ENCODE measurements around the gene ARRDC3. TPM values are rescaled to one million over a fixed set of nuclear protein-coding genes. Genes with fewer than 3 reads are reported as not detected.

ARRDC3 gene
- polyA plus RNA-seq, 1 donor from 2014 or later = 297 TPM

DNA sequence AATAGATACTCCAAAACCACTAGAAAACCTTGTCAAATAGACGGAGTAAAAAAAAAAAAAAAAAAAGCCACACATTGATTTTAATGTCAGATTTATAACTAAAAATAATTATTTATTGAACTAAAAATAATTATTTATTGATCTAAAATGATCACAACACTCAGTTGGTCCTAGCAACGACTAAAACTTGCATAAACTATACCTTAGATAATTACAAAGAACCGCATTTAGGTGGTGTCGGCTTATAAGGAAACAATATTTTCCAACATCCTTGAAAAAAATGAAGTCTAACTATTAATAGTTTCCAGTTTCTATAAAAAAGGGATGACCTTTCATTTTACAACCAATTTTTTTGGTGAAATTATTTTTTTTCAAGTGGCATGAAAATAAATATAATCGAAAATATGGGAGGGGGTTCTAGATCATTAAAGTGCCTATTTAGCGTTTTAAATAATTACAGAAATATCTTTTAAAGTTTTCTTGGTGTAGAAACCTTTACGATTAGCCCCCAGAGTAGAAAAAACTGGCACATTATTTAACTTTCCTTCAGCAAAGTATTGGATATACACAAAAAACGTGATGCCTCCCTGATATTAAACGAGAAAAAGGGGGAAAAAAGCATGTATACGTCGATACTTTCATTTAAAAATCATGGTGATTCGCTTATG, 3.7 kb downstream of the ARRDC3 start:
- H3K79me2 ChIP-seq (replicated peaks; ENCODE audit: insufficient read depth, low read length) = peaks cover 85% of the 10 kb centered on the region
- TF ChIP-seq SMC3 (conservative IDR thresholded peaks at IDR 0.05; ENCODE audit: poor library complexity) = no peak
- TF ChIP-seq, protein P1, sequence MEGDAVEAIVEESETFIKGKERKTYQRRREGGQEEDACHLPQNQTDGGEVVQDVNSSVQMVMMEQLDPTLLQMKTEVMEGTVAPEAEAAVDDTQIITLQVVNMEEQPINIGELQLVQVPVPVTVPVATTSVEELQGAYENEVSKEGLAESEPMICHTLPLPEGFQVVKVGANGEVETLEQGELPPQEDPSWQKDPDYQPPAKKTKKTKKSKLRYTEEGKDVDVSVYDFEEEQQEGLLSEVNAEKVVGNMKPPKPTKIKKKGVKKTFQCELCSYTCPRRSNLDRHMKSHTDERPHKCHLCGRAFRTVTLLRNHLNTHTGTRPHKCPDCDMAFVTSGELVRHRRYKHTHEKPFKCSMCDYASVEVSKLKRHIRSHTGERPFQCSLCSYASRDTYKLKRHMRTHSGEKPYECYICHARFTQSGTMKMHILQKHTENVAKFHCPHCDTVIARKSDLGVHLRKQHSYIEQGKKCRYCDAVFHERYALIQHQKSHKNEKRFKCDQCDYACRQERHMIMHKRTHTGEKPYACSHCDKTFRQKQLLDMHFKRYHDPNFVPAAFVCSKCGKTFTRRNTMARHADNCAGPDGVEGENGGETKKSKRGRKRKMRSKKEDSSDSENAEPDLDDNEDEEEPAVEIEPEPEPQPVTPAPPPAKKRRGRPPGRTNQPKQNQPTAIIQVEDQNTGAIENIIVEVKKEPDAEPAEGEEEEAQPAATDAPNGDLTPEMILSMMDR (IDR thresholded peaks at IDR 0.05; ENCODE audit: poor library complexity, severe bottlenecking) = no peak
- TF ChIP-seq RAD21 (conservative IDR thresholded peaks at IDR 0.05) = no peak
- TF ChIP-seq EZH2 (IDR thresholded peaks at IDR 0.05; ENCODE audit: borderline replicate concordance, insufficient read depth, low read length, poor library complexity, severe bottlenecking) = no peak
- TF ChIP-seq, protein P2, sequence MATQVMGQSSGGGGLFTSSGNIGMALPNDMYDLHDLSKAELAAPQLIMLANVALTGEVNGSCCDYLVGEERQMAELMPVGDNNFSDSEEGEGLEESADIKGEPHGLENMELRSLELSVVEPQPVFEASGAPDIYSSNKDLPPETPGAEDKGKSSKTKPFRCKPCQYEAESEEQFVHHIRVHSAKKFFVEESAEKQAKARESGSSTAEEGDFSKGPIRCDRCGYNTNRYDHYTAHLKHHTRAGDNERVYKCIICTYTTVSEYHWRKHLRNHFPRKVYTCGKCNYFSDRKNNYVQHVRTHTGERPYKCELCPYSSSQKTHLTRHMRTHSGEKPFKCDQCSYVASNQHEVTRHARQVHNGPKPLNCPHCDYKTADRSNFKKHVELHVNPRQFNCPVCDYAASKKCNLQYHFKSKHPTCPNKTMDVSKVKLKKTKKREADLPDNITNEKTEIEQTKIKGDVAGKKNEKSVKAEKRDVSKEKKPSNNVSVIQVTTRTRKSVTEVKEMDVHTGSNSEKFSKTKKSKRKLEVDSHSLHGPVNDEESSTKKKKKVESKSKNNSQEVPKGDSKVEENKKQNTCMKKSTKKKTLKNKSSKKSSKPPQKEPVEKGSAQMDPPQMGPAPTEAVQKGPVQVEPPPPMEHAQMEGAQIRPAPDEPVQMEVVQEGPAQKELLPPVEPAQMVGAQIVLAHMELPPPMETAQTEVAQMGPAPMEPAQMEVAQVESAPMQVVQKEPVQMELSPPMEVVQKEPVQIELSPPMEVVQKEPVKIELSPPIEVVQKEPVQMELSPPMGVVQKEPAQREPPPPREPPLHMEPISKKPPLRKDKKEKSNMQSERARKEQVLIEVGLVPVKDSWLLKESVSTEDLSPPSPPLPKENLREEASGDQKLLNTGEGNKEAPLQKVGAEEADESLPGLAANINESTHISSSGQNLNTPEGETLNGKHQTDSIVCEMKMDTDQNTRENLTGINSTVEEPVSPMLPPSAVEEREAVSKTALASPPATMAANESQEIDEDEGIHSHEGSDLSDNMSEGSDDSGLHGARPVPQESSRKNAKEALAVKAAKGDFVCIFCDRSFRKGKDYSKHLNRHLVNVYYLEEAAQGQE (IDR thresholded peaks at IDR 0.05; ENCODE audit: borderline replicate concordance) = no peak
- TF ChIP-seq POLR2AphosphoS5 (IDR thresholded peaks at IDR 0.05) = no peak
- no peak for TF ChIP-seq EP300 (conservative IDR thresholded peaks at IDR 0.05; ENCODE audit: poor library complexity, severe bottlenecking)
- no peak for TF ChIP-seq TAF1 (IDR thresholded peaks at IDR 0.05; ENCODE audit: low read depth)
- no peak for TF ChIP-seq MXI1 (conservative IDR thresholded peaks at IDR 0.05; ENCODE audit: poor library complexity, severe bottlenecking)

DNA sequence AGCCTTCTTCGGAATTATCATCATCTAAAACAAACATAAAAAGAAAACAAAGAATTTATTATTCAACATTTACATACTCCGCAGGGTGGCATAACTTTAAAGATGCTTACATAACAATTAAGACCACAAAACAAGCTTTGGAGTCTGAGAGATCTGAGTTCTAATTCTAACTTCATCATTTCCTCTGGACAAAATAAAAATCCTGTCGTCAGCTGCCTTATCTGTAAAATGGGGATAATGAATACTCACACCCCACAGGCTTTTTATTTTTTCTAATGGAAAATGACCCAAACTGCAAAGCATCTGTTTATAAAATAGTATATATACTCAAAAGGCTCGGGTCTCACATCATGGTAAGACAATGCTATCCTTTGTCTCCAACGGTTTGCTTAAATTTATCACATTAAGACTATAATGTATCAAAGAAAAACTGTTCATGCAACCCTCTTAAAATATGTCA, 4.3 kb downstream of the ARRDC3 start:
- Histone ChIP-seq H3K4me3 (ENCODE audit: low read length) (peak overlapping the region; percentile 82), H3K9ac (ENCODE audit: low read length) (peak overlapping the region; percentile 100), H3K9me2 (ENCODE audit: insufficient read depth, low read length) (no peaks in the 10 kb centered on the region), H2AFZ (ENCODE audit: low read depth, low read length) (no peak overlapping the region), H3K9me3 (ENCODE audit: low read length) (no peaks in the 10 kb centered on the region), H3K79me2 (replicated peaks; ENCODE audit: insufficient read depth, low read length) (peaks cover 87% of the 10 kb centered on the region), H4K20me1 (ENCODE audit: insufficient read depth) (peaks cover 45% of the 10 kb centered on the region), H3K36me3 (ENCODE audit: insufficient read depth, low read length) (peaks cover 45% of the 10 kb centered on the region), H3F3A (ENCODE audit: insufficient read depth, low read length, poor library complexity, severe bottlenecking) (peaks cover 25% of the 10 kb centered on the region), H3K4me2 (ENCODE audit: low read length) (peak overlapping the region; percentile 96), H3K27ac (ENCODE audit: low read length) (peak overlapping the region; percentile 98), H3K27me3 (ENCODE audit: insufficient read depth, low read depth, low read length) (no peaks in the 10 kb centered on the region)
- TF ChIP-seq POLR2AphosphoS5 (IDR thresholded peaks at IDR 0.05) (peak; percentile 23), SMC3 (conservative IDR thresholded peaks at IDR 0.05; ENCODE audit: poor library complexity) (no peak), TAF1 (IDR thresholded peaks at IDR 0.05; ENCODE audit: low read depth) (no peak), EP300 (conservative IDR thresholded peaks at IDR 0.05; ENCODE audit: poor library complexity, severe bottlenecking) (no peak), EZH2 (IDR thresholded peaks at IDR 0.05; ENCODE audit: borderline replicate concordance, insufficient read depth, low read length, poor library complexity, severe bottlenecking) (no peak)
- TF ChIP-seq, protein P2 (IDR thresholded peaks at IDR 0.05; ENCODE audit: borderline replicate concordance) = peak; percentile 63

More for the DNA sequence above, 3.7 kb downstream of the ARRDC3 start:
- Histone ChIP-seq H3K36me3 (ENCODE audit: insufficient read depth, low read length) (peaks cover 40% of the 10 kb centered on the region), H3K9me2 (ENCODE audit: insufficient read depth, low read length) (no peaks in the 10 kb centered on the region), H4K20me1 (ENCODE audit: insufficient read depth) (peaks cover 39% of the 10 kb centered on the region), H3K4me2 (ENCODE audit: low read length) (peak overlapping the region; percentile 96), H3F3A (ENCODE audit: insufficient read depth, low read length, poor library complexity, severe bottlenecking) (peaks cover 30% of the 10 kb centered on the region), H3K9ac (ENCODE audit: low read length) (peak overlapping the region; percentile 100), H3K27ac (ENCODE audit: low read length) (peak overlapping the region; percentile 98), H2AFZ (ENCODE audit: low read depth, low read length) (no peak overlapping the region), H3K9me3 (ENCODE audit: low read length) (no peaks in the 10 kb centered on the region), H3K27me3 (ENCODE audit: insufficient read depth, low read depth, low read length) (no peaks in the 10 kb centered on the region), H3K4me3 (ENCODE audit: low read length) (peak overlapping the region; percentile 82)

Measured in neural cell (in vitro differentiated cells).